ENCODE measurements around the gene CD63.

Gene CD63

GRCh38 chr12:55723516-55724225, 5.1 kb downstream of the CD63 start:
- DNase-seq (ENCODE audit: extremely low read depth in 1 of 2, low read depth in 1 of 2), result no peak

- DNase-seq (ENCODE audit: extremely low read depth in 1 of 2, low read depth in 1 of 2), result no peak
Measured at GRCh38 chr12:55722948-55723347, 5.9 kb downstream of the CD63 start.

GRCh38 chr12:55721601-55722213, 7.1 kb downstream of the CD63 start:
- DNase-seq (ENCODE audit: extremely low read depth in 1 of 2, low read depth in 1 of 2), result no peak

- DNase-seq (ENCODE audit: extremely low read depth in 1 of 2, low read depth in 1 of 2), result no peak
Measured at GRCh38 chr12:55720894-55721444, 7.8 kb downstream of the CD63 start.

- no peak for DNase-seq (ENCODE audit: extremely low read depth in 1 of 2, low read depth in 1 of 2)
Measured at GRCh38 chr12:55720071-55720564, 8.7 kb downstream of the CD63 start, which contains the start of gene RDH5. Gene RDH5 (plus strand): TSS chr12:55720393. CDS start chr12:55721185, 792 bp downstream.

- no peak for DNase-seq (ENCODE audit: extremely low read depth in 1 of 2, low read depth in 1 of 2)
Measured at GRCh38 chr12:55719371-55719770, 9.4 kb downstream of the CD63 start.

GRCh38 chr12:55718624-55719275, 10.1 kb downstream of the CD63 start:
- no peak for DNase-seq (ENCODE audit: extremely low read depth in 1 of 2, low read depth in 1 of 2)

GRCh38 chr12:55718015-55718414, 10.8 kb downstream of the CD63 start:
- DNase-seq (ENCODE audit: extremely low read depth in 1 of 2, low read depth in 1 of 2), result no peak

- peak in 1 of 2 donors; percentile 52 for DNase-seq (ENCODE audit: extremely low read depth in 1 of 2, low read depth in 1 of 2)
Measured at GRCh38 chr12:55717011-55718007, 11.5 kb downstream of the CD63 start.

GRCh38 chr12:55716582-55716957, 12.2 kb downstream of the CD63 start:
- no peak for DNase-seq (ENCODE audit: extremely low read depth in 1 of 2, low read depth in 1 of 2)

- DNase-seq (ENCODE audit: extremely low read depth in 1 of 2, low read depth in 1 of 2), result peak; percentile 85 to 94
Measured at GRCh38 chr12:55715833-55716581, 12.8 kb downstream of the CD63 start, which contains the start of gene BLOC1S1. Gene BLOC1S1 (plus strand): TSS chr12:55716046. CDS start chr12:55716052, 6 bp downstream.

GRCh38 chr12:55715169-55715764, 13.5 kb downstream of the CD63 start:
- DNase-seq (ENCODE audit: extremely low read depth in 1 of 2, low read depth in 1 of 2), result no peak

GRCh38 chr12:55713721-55714120, 15.1 kb downstream of the CD63 start:
- DNase-seq (ENCODE audit: extremely low read depth in 1 of 2, low read depth in 1 of 2), result no peak

- no peak for DNase-seq (ENCODE audit: extremely low read depth in 1 of 2, low read depth in 1 of 2)
Measured at GRCh38 chr12:55712700-55713415, 16.0 kb downstream of the CD63 start.

- no peak for DNase-seq (ENCODE audit: extremely low read depth in 1 of 2, low read depth in 1 of 2)
Measured at GRCh38 chr12:55711786-55712553, 16.8 kb downstream of the CD63 start.

- no peak for DNase-seq (ENCODE audit: extremely low read depth in 1 of 2, low read depth in 1 of 2)
Measured at GRCh38 chr12:55708695-55709233, 20.0 kb downstream of the CD63 start.

Data from stimulated activated CD8-positive, alpha-beta memory T cell treated with anti-CD3 and anti-CD28 coated beads, Interleukin-7, amount 100 ng/mL, for 48 hours (primary cell).